ENCODE data around the gene PDX1. TPM values are rescaled to one million over a fixed set of nuclear protein-coding genes. Genes with fewer than 3 reads are reported as not detected.

Gene PDX1
- total RNA-seq, 4 donors from 2014 or later = not detected

DNA sequence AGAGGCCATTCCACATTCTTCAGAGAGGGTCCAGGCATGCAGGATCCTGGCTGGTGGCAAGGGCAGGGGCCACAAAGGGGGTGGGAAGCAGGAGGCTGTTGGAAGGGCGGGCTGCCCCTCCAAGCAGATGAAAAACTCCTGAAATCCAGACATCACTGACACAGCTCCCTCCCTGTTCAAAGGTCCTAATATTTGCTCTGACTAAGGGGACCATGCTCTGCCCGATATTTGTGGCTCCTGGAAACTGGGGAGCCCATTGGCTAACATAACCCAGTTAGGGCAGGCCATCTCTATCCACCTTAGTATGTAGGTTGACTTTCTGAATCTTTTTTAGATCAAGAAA lies 52.6 kb downstream of the PDX1 start:
- H3K9me3 ChIP-seq = no peaks in the 10 kb centered on the region
- intact Hi-C loops (cut with DNase I; ENCODE audit: low total_unique reads) (no loop called here), in situ Hi-C loops (cut with MboI; ENCODE audit: low sequenced_read_pairs in 4 of 4) (no loop called here)
- no peak overlapping the region for H3K27ac ChIP-seq
- peaks cover 91 to 95% (median 94%) of the 10 kb centered on the region in 3 donors for H3K27me3 ChIP-seq
- peaks cover 0 to 10% of the 10 kb centered on the region in 2 donors for H3K4me1 ChIP-seq
- H3K36me3 ChIP-seq = no peaks in the 10 kb centered on the region
- H3K4me3 ChIP-seq = no peak overlapping the region
- DNase-seq (no peak), ATAC-seq (no peak)
- TF ChIP-seq POLR2A (IDR thresholded peaks at IDR 0.05) = no peak
- TF ChIP-seq, protein P1, sequence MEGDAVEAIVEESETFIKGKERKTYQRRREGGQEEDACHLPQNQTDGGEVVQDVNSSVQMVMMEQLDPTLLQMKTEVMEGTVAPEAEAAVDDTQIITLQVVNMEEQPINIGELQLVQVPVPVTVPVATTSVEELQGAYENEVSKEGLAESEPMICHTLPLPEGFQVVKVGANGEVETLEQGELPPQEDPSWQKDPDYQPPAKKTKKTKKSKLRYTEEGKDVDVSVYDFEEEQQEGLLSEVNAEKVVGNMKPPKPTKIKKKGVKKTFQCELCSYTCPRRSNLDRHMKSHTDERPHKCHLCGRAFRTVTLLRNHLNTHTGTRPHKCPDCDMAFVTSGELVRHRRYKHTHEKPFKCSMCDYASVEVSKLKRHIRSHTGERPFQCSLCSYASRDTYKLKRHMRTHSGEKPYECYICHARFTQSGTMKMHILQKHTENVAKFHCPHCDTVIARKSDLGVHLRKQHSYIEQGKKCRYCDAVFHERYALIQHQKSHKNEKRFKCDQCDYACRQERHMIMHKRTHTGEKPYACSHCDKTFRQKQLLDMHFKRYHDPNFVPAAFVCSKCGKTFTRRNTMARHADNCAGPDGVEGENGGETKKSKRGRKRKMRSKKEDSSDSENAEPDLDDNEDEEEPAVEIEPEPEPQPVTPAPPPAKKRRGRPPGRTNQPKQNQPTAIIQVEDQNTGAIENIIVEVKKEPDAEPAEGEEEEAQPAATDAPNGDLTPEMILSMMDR (IDR thresholded peaks at IDR 0.05 in 4 of 5, conservative IDR thresholded peaks at IDR 0.05 in 1 of 5) = no peak

DNA sequence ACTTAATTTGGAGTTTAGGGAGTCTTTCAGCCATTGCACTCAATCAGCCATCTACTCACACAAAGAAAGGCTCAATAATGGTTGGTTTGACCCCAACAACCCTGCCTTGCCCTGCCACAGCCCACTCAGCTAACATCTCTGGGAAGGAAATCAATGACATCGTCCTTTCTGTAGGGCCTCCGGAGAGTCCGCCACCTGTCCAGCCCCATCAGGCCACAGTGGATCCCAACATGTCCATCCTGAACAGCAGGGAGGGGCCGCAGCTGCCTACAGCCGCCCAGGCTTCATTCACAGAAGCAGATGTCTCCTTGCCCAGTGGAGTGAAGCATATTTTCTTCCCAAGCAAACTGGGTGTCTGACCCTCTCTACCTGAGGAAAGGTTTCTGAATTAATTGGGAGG lies 53.5 kb downstream of the PDX1 start:
- no peak overlapping the region for H3K27ac ChIP-seq
- intact Hi-C loops (cut with DNase I; ENCODE audit: low total_unique reads) (no loop called here), in situ Hi-C loops (cut with MboI; ENCODE audit: low sequenced_read_pairs in 4 of 4) (no loop called here)
- ATAC-seq (no peak), DNase-seq (no peak)
- no peaks in the 10 kb centered on the region for H3K9me3 ChIP-seq
- H3K27me3 ChIP-seq = peaks cover 91 to 94% (median 91%) of the 10 kb centered on the region in 3 donors
- TF ChIP-seq POLR2A (IDR thresholded peaks at IDR 0.05) = no peak
- TF ChIP-seq, protein P1 (IDR thresholded peaks at IDR 0.05 in 4 of 5, conservative IDR thresholded peaks at IDR 0.05 in 1 of 5) = no peak
- H3K4me1 ChIP-seq = peaks cover 0 to 14% of the 10 kb centered on the region in 2 donors
- no peaks in the 10 kb centered on the region for H3K36me3 ChIP-seq
- H3K4me3 ChIP-seq = no peak overlapping the region

DNA sequence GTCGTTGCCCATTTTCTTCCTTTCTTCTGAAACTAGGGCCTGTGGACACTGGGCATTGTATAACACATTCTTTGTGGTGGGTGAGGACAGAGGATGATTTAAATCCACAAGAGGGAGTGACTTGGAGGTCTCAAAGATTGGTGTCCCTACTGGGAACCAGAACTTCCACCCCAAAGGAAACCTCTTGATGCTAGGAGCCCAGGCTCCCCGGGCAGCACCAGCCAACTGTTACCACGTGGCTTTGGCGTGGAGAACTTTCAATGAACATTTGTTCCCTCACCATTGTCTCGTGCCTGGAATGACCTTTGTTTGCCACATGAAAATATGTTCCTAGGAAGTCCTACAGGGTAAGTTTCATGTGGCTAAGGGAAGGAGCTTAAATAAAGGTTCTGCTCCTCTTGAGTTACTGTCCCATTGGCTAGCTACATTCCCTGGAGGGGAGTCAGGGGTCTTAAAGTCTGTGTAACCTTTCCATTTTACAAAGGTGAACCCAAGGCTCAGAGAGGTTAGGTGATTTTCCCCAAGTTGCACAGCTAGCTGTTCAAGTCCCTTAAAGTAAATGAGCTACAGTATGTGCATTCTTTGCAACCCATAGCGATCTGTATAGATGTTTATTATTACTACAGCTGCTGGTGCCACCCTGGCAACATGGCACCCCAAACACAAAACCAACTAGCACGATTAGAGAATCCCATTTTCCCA lies 54.3 kb downstream of the PDX1 start:
- peaks cover 0 to 10% of the 10 kb centered on the region in 2 donors for H3K4me1 ChIP-seq
- no peak overlapping the region for H3K4me3 ChIP-seq
- H3K27ac ChIP-seq = no peak overlapping the region
- intact Hi-C loops (cut with DNase I; ENCODE audit: low total_unique reads) (no loop called here), in situ Hi-C loops (cut with MboI; ENCODE audit: low sequenced_read_pairs in 4 of 4) (no loop called here)
- H3K9me3 ChIP-seq = no peaks in the 10 kb centered on the region
- peaks cover 89 to 92% (median 90%) of the 10 kb centered on the region in 3 donors for H3K27me3 ChIP-seq
- H3K36me3 ChIP-seq = no peaks in the 10 kb centered on the region
- ATAC-seq (no peak), DNase-seq (no peak)
- TF ChIP-seq, protein P1 (IDR thresholded peaks at IDR 0.05 in 4 of 5, conservative IDR thresholded peaks at IDR 0.05 in 1 of 5) = no peak
- TF ChIP-seq POLR2A (IDR thresholded peaks at IDR 0.05) = no peak

Other genes with a start within 250 kb of the PDX1 start
- not detected for gene GSX1, start 127.5 kb upstream of the PDX1 start, total RNA-seq
- under 1 TPM in 1 of 4 donors, not detected in 3; 0.56 TPM for gene CDX2, start 49.3 kb downstream of the PDX1 start, total RNA-seq
- not detected for gene URAD, start 68.7 kb downstream of the PDX1 start, total RNA-seq
- under 1 TPM; 0.22 to 0.92 (median 0.37) TPM for gene FLT3, start 180.6 kb downstream of the PDX1 start, total RNA-seq
- 10 to 100 TPM in 2 of 4 donors, 1 to 10 TPM in 2; 5.5 to 14.7 (median 9.4) TPM for gene PAN3, start 218.5 kb downstream of the PDX1 start, total RNA-seq

Measured in gastrocnemius medialis (tissue), 4 donors.